Epithelial cell of prostate (primary cell): ENCODE data around the gene BAIAP2.
A peak's percentile ranks its signal among the peaks of the same experiment; 100 is the strongest.
"Not testable (repeated sequence)": the region's sequence is repeated elsewhere in the genome, so short reads cannot be mapped to it uniquely, and the experiment has no call there.

Source experiments
- DNase-seq: peaks from one replicate; pipeline ENCODE4 v3.0.0-alpha.2; 2011; ENCODE audit warnings: low read depth, low spot score
- H3K27ac ChIP-seq: fragments of 450-650 bp; 2 replicates; pipeline ENCODE4 v1.5.1; 2017; ENCODE audit warnings: mild to moderate bottlenecking

BAIAP2 gene

GRCh38 chr17:81000334-81000630, 34.7 kb upstream of the BAIAP2 start:
- H3K27ac ChIP-seq = no peak overlapping the region
- no peak for DNase-seq

- no peak for DNase-seq
- no peak overlapping the region for H3K27ac ChIP-seq
Observed at GRCh38 chr17:81000631-81001357, 34.2 kb upstream of the BAIAP2 start.

- DNase-seq = no peak
Observed at GRCh38 chr17:81002013-81002384, 33.0 kb upstream of the BAIAP2 start.

GRCh38 chr17:81002409-81003361, 32.3 kb upstream of the BAIAP2 start:
- no peak for DNase-seq
- no peak overlapping the region for H3K27ac ChIP-seq

More at GRCh38 chr17:81002013-81002384, 33.0 kb upstream of the BAIAP2 start:
- H3K27ac ChIP-seq = no peak overlapping the region

- DNase-seq = no peak
Observed at GRCh38 chr17:81003711-81004475, 31.1 kb upstream of the BAIAP2 start.

GRCh38 chr17:81006891-81007290, 28.1 kb upstream of the BAIAP2 start:
- DNase-seq = no peak
- H3K27ac ChIP-seq = no peak overlapping the region

More at GRCh38 chr17:81003711-81004475, 31.1 kb upstream of the BAIAP2 start:
- H3K27ac ChIP-seq = no peak overlapping the region

- H3K27ac ChIP-seq = no peak overlapping the region
- DNase-seq = no peak
Observed at GRCh38 chr17:81008140-81008539, 26.8 kb upstream of the BAIAP2 start.

- H3K27ac ChIP-seq = no peak overlapping the region
- DNase-seq = no peak
Observed at GRCh38 chr17:81009136-81009535, 25.8 kb upstream of the BAIAP2 start.

GRCh38 chr17:81010935-81011334, 24.0 kb upstream of the BAIAP2 start:
- no peak overlapping the region for H3K27ac ChIP-seq
- no peak for DNase-seq

- H3K27ac ChIP-seq = no peak overlapping the region
- no peak for DNase-seq
Observed at GRCh38 chr17:81011951-81012350, 23.0 kb upstream of the BAIAP2 start.

GRCh38 chr17:81012574-81013447, 22.1 kb upstream of the BAIAP2 start:
- no peak overlapping the region for H3K27ac ChIP-seq
- DNase-seq = no peak

- no peak for DNase-seq
- no peak overlapping the region for H3K27ac ChIP-seq
Observed at GRCh38 chr17:81013642-81014041, 21.3 kb upstream of the BAIAP2 start.

GRCh38 chr17:81015136-81015535, 19.8 kb upstream of the BAIAP2 start:
- H3K27ac ChIP-seq = no peak overlapping the region
- DNase-seq = no peak

GRCh38 chr17:81016575-81016974, 18.4 kb upstream of the BAIAP2 start:
- no peak for DNase-seq
- no peak overlapping the region for H3K27ac ChIP-seq

- not testable (repeated sequence) for DNase-seq, H3K27ac ChIP-seq
Observed at GRCh38 chr17:81017330-81017729, 17.6 kb upstream of the BAIAP2 start.

- DNase-seq = no peak
- H3K27ac ChIP-seq = peak overlapping the region; percentile 8
Observed at GRCh38 chr17:81018044-81018802, 16.7 kb upstream of the BAIAP2 start.

GRCh38 chr17:81019563-81020442, 15.1 kb upstream of the BAIAP2 start:
- no peak for DNase-seq
- H3K27ac ChIP-seq = no peak overlapping the region

- no peak overlapping the region for H3K27ac ChIP-seq
Observed at GRCh38 chr17:81020443-81020766, 14.5 kb upstream of the BAIAP2 start.

More at GRCh38 chr17:81020443-81020766, 14.5 kb upstream of the BAIAP2 start:
- DNase-seq = no peak
